ENCODE measurements around the gene IFNAR1. TPM values are rescaled to one million over a fixed set of nuclear protein-coding genes. Genes with fewer than 3 reads are reported as not detected.

IFNAR1 gene
- polyA plus RNA-seq, 3 donors, result 37.1 to 40.0 (median 39.2) TPM

GRCh38 chr21:33396436-33396835 is 71.7 kb downstream of the IFNAR1 start:
- DNase-seq (ENCODE audit: low read depth in 3 of 3, low spot score in 2 of 3), result no peak

DNA sequence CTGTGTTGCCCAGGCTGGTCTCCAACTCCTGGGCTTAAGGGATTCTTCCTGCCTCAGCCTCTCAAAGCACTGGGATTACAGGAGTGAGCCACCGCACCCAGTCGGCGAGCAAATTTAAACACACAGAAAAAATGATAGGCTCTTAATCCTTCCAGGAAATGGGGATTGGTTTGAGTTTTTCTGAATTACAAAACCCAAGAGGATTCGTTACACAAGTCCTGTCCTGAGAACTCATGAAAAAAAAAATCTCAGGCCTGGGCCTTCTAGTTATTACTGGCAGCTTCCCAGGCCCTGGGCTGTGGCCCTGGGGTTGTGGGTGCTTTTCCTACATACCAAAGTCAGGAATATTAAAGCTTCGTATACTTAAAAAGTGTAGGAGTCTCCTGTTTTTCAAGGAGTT is 72.2 kb downstream of the IFNAR1 start:
- no peak for DNase-seq (ENCODE audit: low read depth in 3 of 3, low spot score in 2 of 3)

- DNase-seq (ENCODE audit: low read depth in 3 of 3, low spot score in 2 of 3), result no peak
These were observed 72.9 kb downstream of the IFNAR1 start for GRCh38 chr21:33397717-33398116.

DNA sequence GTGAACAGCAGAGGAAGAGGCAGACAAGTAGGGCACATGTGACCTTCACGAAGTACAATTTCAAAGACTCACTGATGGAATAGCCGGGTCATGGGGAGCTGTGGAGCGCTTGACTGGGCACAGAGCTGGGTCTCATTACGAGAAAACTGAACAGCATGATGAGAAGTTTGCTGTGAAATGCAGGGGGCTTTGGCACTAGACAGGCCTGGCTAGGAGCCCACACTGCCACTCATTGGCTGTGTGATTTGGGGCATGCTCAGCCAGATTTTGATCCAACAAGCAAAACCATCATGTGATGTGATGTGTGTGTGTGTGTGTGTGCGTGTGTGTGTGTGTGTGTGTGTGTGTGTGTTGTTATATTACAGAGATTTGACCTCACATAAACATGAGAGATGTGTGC is 73.6 kb downstream of the IFNAR1 start:
- no peak for DNase-seq (ENCODE audit: low read depth in 3 of 3, low spot score in 2 of 3)

DNA sequence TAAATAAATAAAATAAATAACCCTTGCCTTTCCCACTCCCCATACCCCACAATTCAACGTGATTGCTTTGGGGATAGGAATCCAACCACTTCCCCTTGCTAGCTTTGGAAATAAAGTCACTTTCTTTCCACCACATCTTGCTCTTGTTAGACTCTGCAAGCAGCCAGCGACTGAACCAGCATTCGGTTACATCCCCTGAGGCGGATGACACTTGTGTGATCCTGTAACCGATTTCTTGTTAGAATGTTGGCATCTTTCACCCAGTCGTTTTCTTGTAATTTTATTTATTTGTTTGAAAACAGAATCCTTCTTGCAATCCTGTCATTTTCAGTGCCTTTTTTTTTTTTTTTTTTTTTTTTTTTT is 76.8 kb downstream of the IFNAR1 start:
- no peak for DNase-seq (ENCODE audit: low read depth in 3 of 3, low spot score in 2 of 3)

- DNase-seq (ENCODE audit: low read depth in 3 of 3, low spot score in 2 of 3), result no peak
These were observed 77.5 kb downstream of the IFNAR1 start for GRCh38 chr21:33402001-33402979.

- no peak for DNase-seq (ENCODE audit: low read depth in 3 of 3, low spot score in 2 of 3)
These were observed 78.5 kb downstream of the IFNAR1 start, which contains the start of gene IFNGR2 for GRCh38 chr21:33403128-33403785. Gene IFNGR2, plus strand, starts transcription at chr21:33403413. Its CDS starts 131 bp downstream, at chr21:33403544.

DNA sequence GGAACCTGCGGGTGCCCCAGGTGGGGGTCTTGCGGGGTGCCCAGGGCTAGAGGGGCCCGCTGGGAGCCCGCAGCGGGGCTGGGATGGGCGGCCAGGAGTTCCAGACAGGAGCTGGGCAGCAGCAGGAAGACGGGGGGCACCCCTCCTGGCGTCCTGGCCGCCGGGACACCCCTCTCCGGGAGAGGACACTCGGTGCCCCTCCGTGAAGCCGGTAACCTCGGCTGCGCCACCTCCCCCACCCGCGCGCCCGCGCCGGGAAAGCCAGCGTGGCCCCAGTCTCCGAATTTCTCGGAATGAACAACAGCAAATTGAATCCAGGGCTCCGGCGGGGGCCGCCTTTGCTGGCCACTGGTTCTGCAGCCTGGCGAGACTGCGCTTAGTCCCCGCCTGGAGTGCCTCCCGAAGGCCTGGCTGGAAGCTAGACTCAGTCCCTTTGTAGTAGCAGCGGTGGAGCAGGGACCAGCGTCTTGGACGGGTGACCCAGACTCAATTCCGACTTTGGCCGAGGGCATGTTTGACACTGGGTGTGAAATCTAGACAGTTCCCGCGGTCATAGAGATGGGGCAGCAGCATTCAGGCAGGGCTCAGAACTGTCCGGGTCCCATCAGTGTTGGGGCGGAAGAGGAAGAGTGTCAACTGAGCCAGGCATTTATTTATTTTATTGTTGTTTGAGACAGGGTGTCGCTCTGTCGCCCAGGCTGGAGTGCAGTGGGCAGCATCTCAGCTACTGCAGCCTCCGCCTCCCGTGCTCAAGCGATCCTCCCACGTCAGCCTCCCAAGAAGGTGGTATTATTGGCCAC is 79.2 kb downstream of the IFNAR1 start:
- no peak for DNase-seq (ENCODE audit: low read depth in 3 of 3, low spot score in 2 of 3)

- DNase-seq (ENCODE audit: low read depth in 3 of 3, low spot score in 2 of 3), result no peak
These were observed 81.7 kb downstream of the IFNAR1 start for GRCh38 chr21:33406493-33406892.

Other genes with a start within 250 kb of the IFNAR1 start
- 10 to 100 TPM; 19.7 to 22.8 (median 22.8) TPM for gene IFNAR2, start 95.0 kb upstream of the IFNAR1 start, polyA plus RNA-seq (ENCODE audit: insufficient read length in 3 of 3)
- 10 to 100 TPM; 29.5 to 34.0 (median 32.8) TPM for gene IL10RB, start 58.6 kb upstream of the IFNAR1 start, polyA plus RNA-seq (ENCODE audit: insufficient read length in 3 of 3)
- gene IFNGR2, start 78.4 kb downstream of the IFNAR1 start, polyA plus RNA-seq (ENCODE audit: insufficient read length in 3 of 3), result 10 to 100 TPM; 82.9 to 86.4 (median 86.0) TPM
- gene TMEM50B, start 155.0 kb downstream of the IFNAR1 start, polyA plus RNA-seq (ENCODE audit: insufficient read length in 3 of 3), result 10 to 100 TPM; 48.8 to 64.9 (median 60.5) TPM
- gene DNAJC28, start 166.7 kb downstream of the IFNAR1 start, polyA plus RNA-seq (ENCODE audit: insufficient read length in 3 of 3), result 1 to 10 TPM; 6.0 to 6.3 (median 6.1) TPM
- 10 to 100 TPM; 65.9 to 71.0 (median 70.9) TPM for gene GART, start 217.1 kb downstream of the IFNAR1 start, polyA plus RNA-seq (ENCODE audit: insufficient read length in 3 of 3)
- gene SON, start 218.1 kb downstream of the IFNAR1 start, polyA plus RNA-seq (ENCODE audit: insufficient read length in 3 of 3), result 100 to 1,000 TPM; 306 to 347 (median 321) TPM

All from right renal cortex interstitium (tissue), 3 donors.